GM23338 (cell line): ENCODE results near the gene SERPINA1. TPM values are rescaled to one million over a fixed set of nuclear protein-coding genes. Genes with fewer than 3 reads are reported as not detected.
A peak's percentile ranks its signal among the peaks of the same experiment; 100 is the strongest.

ENCODE experiments used
- ATAC-seq: fragments of 200-7000 bp; cut with Tn5 transposase; 3 replicates; pipeline ENCODE4 v1.9.1; 2020
- DNase-seq: peaks from one replicate; pipeline ENCODE4 v3.0.0-alpha.2; 2015; ENCODE audit warnings: low spot score
- H2AFZ ChIP-seq: fragments of 200-600 bp; sonication (generic); 2 replicates; pipeline ENCODE4 v1.8.0; 2016; ENCODE audit warnings: antibody characterized with exemption, mild to moderate bottlenecking, moderate library complexity
- H3F3A ChIP-seq: fragments of 200-600 bp; sonication (generic); replicated peaks from 2 replicates; pipeline ENCODE4 v1.8.0; 2017; ENCODE audit warnings: antibody characterized with exemption, mixed run types, low read depth
- H3K27ac ChIP-seq: fragments of 200-600 bp; sonication (generic); 2 replicates; pipeline ENCODE4 v1.6.1; 2016; ENCODE audit warnings: low read depth
- H3K27me3 ChIP-seq: fragments of 200-600 bp; sonication (generic); 2 replicates; pipeline ENCODE4 v1.8.0; 2016; ENCODE audit warnings: mild to moderate bottlenecking, mixed run types, moderate library complexity; ENCODE audit not compliant: insufficient read depth
- H3K36me3 ChIP-seq: fragments of 200-600 bp; sonication (generic); 2 replicates; pipeline ENCODE4 v1.8.0; 2016; ENCODE audit warnings: mild to moderate bottlenecking; ENCODE audit not compliant: insufficient read depth
- H3K4me1 ChIP-seq: fragments of 200-600 bp; sonication (generic); 2 replicates; pipeline ENCODE4 v1.8.0; 2016; ENCODE audit warnings: mild to moderate bottlenecking, moderate library complexity; ENCODE audit not compliant: insufficient read depth
- H3K4me2 ChIP-seq: fragments of 200-600 bp; sonication (generic); 2 replicates; pipeline ENCODE4 v1.7.1; 2017; ENCODE audit warnings: mixed run types
- H3K4me3 ChIP-seq: fragments of 200-600 bp; sonication (generic); 2 replicates; pipeline ENCODE4 v1.6.1; 2016; ENCODE audit warnings: mixed run types
- H3K79me2 ChIP-seq: fragments of 200-600 bp; sonication (generic); replicated peaks from 2 replicates; pipeline ENCODE4 v1.8.0; 2017; ENCODE audit warnings: mild to moderate bottlenecking; ENCODE audit not compliant: insufficient read depth
- H3K9me2 ChIP-seq: fragments of 200-600 bp; sonication (generic); 2 replicates; pipeline ENCODE4 v1.8.0; 2017; ENCODE audit not compliant: insufficient read depth
- H4K20me1 ChIP-seq: fragments of 200-600 bp; sonication (generic); replicated peaks from 2 replicates; pipeline ENCODE4 v1.8.0; 2017; ENCODE audit warnings: mild to moderate bottlenecking; ENCODE audit not compliant: insufficient read depth
- H3K27ac Mint-ChIP-seq: 2 replicates; pipeline ENCODE4 v1.8.0; 2020; ENCODE audit warnings: inconsistent platforms, mild to moderate bottlenecking, moderate library complexity, mixed read lengths
- H3K27me3 Mint-ChIP-seq: 3 replicates; pipeline ENCODE4 v1.8.0; 2022; ENCODE audit warnings: low read depth, mild to moderate bottlenecking, moderate library complexity, mixed read lengths, inconsistent platforms; ENCODE audit not compliant: insufficient read depth, poor library complexity
- H3K36me3 Mint-ChIP-seq: 3 replicates; pipeline ENCODE4 v1.8.0; 2021; ENCODE audit warnings: low read depth, mild to moderate bottlenecking, inconsistent platforms, moderate library complexity, mixed read lengths
- H3K4me1 Mint-ChIP-seq: 3 replicates; pipeline ENCODE4 v1.8.0; 2020; ENCODE audit warnings: mild to moderate bottlenecking, inconsistent platforms, mixed read lengths
- H3K4me3 Mint-ChIP-seq: 3 replicates; pipeline ENCODE4 v1.8.0; 2021; ENCODE audit warnings: moderate library complexity, mild to moderate bottlenecking, inconsistent platforms, mixed read lengths
- H3K9me3 Mint-ChIP-seq: 3 replicates; pipeline ENCODE4 v1.8.0; 2020; ENCODE audit warnings: moderate library complexity, mild to moderate bottlenecking, inconsistent platforms, mixed read lengths
- CREB1 ChIP-seq: fragments of 250-450 bp; sonication (Bioruptor Pico); IDR thresholded peaks from 2 replicates; pipeline ENCODE4 v1.5.0; 2020; ENCODE audit warnings: low read depth, mild to moderate bottlenecking, moderate library complexity
- EZH2 ChIP-seq: fragments of 200-600 bp; sonication (generic); IDR thresholded peaks from one replicate; pipeline ENCODE4 v1.8.0; 2017; ENCODE audit warnings: antibody characterized with exemption, mild to moderate bottlenecking, low read depth; ENCODE audit not compliant: unreplicated experiment
- EZH2phosphoT487 ChIP-seq: fragments of 200-600 bp; sonication (generic); IDR thresholded peaks from one replicate; pipeline ENCODE4 v1.8.1; 2018; ENCODE audit warnings: antibody characterized with exemption; ENCODE audit not compliant: unreplicated experiment
- JUNB ChIP-seq: IDR thresholded peaks from one replicate; pipeline ENCODE4 v1.6.1; 2016; ENCODE audit warnings: antibody characterized with exemption; ENCODE audit not compliant: unreplicated experiment
- NANOG ChIP-seq: IDR thresholded peaks from 2 replicates; pipeline ENCODE4 v1.6.1; 2016; ENCODE audit warnings: antibody characterized with exemption, borderline replicate concordance
- POLR2AphosphoS5 ChIP-seq: IDR thresholded peaks from 2 replicates; pipeline ENCODE4 v1.6.1; 2016; ENCODE audit warnings: antibody characterized with exemption, low read depth
- STAT1 ChIP-seq: IDR thresholded peaks from one replicate; pipeline ENCODE4 v1.6.1; 2016; ENCODE audit warnings: antibody characterized with exemption; ENCODE audit not compliant: unreplicated experiment
- ZNF114 ChIP-seq: fragments of 250-450 bp; sonication (Bioruptor Pico); IDR thresholded peaks from 2 replicates; pipeline ENCODE4 v1.5.0; 2020; ENCODE audit warnings: mild to moderate bottlenecking, moderate library complexity
- ZNF331 ChIP-seq: fragments of 250-450 bp; sonication (Bioruptor Pico); IDR thresholded peaks from 2 replicates; pipeline ENCODE4 v1.5.0; 2020; ENCODE audit warnings: low read depth, mild to moderate bottlenecking, moderate library complexity
- polyA plus RNA-seq: library from polyadenylated mRNA; unstranded; fragments of >200 nt; fragmentation: Nextera tagmentation; extraction: Ambion mirVana; gene quantifications from 2 replicates; pipeline ENCODE4 v1.2.1, GENCODE V29; 2016
- total RNA-seq: library from RNA; depleted of rRNA; stranded (reverse); fragments of >200 nt; shearing (Covaris generic); gene quantifications from 2 replicates; pipeline ENCODE4 v1.2.3, GENCODE V29; 2014
- TF ChIP-seq, protein P1 (sequence below): IDR thresholded peaks from one replicate; pipeline ENCODE4 v1.6.1; 2018; ENCODE audit warnings: antibody characterized with exemption; ENCODE audit not compliant: unreplicated experiment
- TF ChIP-seq, protein P2 (sequence below): fragments of 250-450 bp; sonication (Bioruptor Pico); IDR thresholded peaks from 2 replicates; pipeline ENCODE4 v1.5.0; 2020; ENCODE audit warnings: mild to moderate bottlenecking, moderate library complexity
- TF ChIP-seq, protein P3 (sequence below): IDR thresholded peaks from 2 replicates; pipeline ENCODE4 v1.6.1; 2016; ENCODE audit warnings: antibody characterized with exemption
- TF ChIP-seq, protein P4 (sequence below), 2 experiments: fragments of 200-600 bp in 1 of 2; sonication (generic) in 1 of 2; conservative IDR thresholded peaks; 2 replicates each; pipeline versions ENCODE4 v1.5.1 to v1.6.1; 2016 to 2017; ENCODE audit warnings: antibody characterized with exemption in 2 of 2, low read depth in 2 of 2, mild to moderate bottlenecking in 2 of 2, moderate library complexity in 1 of 2

Gene SERPINA1
- total and polyA plus RNA-seq, 2 experiments from 2014 or later, result not detected

GRCh38 chr14:94408546-94409095, 20.2 kb upstream of the SERPINA1 start:
- H3K36me3 Mint-ChIP-seq, result peaks cover 15% of the 10 kb centered on the region; the same call in 2 of the 3 replicates

More at GRCh38 chr14:94408546-94409095, 20.2 kb upstream of the SERPINA1 start:
- Histone ChIP-seq H3F3A (no peaks in the 10 kb centered on the region), H4K20me1 (no peaks in the 10 kb centered on the region), H3K9me2 (no peaks in the 10 kb centered on the region; the same call in 1 of the 2 replicates), H2AFZ (peak overlapping the region; percentile 1; the same call in 1 of the 2 replicates), H3K79me2 (no peaks in the 10 kb centered on the region), H3K27ac (no peak overlapping the region), H3K4me2 (no peak overlapping the region), H3K36me3 (peaks cover 7% of the 10 kb centered on the region; the same call in 1 of the 2 replicates), H3K4me3 (no peak overlapping the region), H3K4me1 (peaks cover 13% of the 10 kb centered on the region; the same call in 1 of the 2 replicates), H3K27me3 (no peaks in the 10 kb centered on the region)
- Mint-ChIP-seq H3K9me3 (peaks cover 12% of the 10 kb centered on the region), H3K4me3 (no peak overlapping the region), H3K27ac (no peak overlapping the region; the same call in none of the 2 replicates), H3K4me1 (peaks cover 16% of the 10 kb centered on the region; the same call in 2 of the 3 replicates), H3K27me3 (peaks cover 4% of the 10 kb centered on the region)
- DNase-seq (no peak), ATAC-seq (no peak)
- TF ChIP-seq EZH2phosphoT487 (no peak), JUNB (no peak), EZH2 (no peak), CREB1 (CRISPR knock-in tag) (no peak), POLR2AphosphoS5 (no peak), ZNF114 (no peak), STAT1 (no peak), ZNF331 (no peak), NANOG (no peak)
- TF ChIP-seq, protein P1, sequence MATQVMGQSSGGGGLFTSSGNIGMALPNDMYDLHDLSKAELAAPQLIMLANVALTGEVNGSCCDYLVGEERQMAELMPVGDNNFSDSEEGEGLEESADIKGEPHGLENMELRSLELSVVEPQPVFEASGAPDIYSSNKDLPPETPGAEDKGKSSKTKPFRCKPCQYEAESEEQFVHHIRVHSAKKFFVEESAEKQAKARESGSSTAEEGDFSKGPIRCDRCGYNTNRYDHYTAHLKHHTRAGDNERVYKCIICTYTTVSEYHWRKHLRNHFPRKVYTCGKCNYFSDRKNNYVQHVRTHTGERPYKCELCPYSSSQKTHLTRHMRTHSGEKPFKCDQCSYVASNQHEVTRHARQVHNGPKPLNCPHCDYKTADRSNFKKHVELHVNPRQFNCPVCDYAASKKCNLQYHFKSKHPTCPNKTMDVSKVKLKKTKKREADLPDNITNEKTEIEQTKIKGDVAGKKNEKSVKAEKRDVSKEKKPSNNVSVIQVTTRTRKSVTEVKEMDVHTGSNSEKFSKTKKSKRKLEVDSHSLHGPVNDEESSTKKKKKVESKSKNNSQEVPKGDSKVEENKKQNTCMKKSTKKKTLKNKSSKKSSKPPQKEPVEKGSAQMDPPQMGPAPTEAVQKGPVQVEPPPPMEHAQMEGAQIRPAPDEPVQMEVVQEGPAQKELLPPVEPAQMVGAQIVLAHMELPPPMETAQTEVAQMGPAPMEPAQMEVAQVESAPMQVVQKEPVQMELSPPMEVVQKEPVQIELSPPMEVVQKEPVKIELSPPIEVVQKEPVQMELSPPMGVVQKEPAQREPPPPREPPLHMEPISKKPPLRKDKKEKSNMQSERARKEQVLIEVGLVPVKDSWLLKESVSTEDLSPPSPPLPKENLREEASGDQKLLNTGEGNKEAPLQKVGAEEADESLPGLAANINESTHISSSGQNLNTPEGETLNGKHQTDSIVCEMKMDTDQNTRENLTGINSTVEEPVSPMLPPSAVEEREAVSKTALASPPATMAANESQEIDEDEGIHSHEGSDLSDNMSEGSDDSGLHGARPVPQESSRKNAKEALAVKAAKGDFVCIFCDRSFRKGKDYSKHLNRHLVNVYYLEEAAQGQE, result no peak
- TF ChIP-seq, protein P2, sequence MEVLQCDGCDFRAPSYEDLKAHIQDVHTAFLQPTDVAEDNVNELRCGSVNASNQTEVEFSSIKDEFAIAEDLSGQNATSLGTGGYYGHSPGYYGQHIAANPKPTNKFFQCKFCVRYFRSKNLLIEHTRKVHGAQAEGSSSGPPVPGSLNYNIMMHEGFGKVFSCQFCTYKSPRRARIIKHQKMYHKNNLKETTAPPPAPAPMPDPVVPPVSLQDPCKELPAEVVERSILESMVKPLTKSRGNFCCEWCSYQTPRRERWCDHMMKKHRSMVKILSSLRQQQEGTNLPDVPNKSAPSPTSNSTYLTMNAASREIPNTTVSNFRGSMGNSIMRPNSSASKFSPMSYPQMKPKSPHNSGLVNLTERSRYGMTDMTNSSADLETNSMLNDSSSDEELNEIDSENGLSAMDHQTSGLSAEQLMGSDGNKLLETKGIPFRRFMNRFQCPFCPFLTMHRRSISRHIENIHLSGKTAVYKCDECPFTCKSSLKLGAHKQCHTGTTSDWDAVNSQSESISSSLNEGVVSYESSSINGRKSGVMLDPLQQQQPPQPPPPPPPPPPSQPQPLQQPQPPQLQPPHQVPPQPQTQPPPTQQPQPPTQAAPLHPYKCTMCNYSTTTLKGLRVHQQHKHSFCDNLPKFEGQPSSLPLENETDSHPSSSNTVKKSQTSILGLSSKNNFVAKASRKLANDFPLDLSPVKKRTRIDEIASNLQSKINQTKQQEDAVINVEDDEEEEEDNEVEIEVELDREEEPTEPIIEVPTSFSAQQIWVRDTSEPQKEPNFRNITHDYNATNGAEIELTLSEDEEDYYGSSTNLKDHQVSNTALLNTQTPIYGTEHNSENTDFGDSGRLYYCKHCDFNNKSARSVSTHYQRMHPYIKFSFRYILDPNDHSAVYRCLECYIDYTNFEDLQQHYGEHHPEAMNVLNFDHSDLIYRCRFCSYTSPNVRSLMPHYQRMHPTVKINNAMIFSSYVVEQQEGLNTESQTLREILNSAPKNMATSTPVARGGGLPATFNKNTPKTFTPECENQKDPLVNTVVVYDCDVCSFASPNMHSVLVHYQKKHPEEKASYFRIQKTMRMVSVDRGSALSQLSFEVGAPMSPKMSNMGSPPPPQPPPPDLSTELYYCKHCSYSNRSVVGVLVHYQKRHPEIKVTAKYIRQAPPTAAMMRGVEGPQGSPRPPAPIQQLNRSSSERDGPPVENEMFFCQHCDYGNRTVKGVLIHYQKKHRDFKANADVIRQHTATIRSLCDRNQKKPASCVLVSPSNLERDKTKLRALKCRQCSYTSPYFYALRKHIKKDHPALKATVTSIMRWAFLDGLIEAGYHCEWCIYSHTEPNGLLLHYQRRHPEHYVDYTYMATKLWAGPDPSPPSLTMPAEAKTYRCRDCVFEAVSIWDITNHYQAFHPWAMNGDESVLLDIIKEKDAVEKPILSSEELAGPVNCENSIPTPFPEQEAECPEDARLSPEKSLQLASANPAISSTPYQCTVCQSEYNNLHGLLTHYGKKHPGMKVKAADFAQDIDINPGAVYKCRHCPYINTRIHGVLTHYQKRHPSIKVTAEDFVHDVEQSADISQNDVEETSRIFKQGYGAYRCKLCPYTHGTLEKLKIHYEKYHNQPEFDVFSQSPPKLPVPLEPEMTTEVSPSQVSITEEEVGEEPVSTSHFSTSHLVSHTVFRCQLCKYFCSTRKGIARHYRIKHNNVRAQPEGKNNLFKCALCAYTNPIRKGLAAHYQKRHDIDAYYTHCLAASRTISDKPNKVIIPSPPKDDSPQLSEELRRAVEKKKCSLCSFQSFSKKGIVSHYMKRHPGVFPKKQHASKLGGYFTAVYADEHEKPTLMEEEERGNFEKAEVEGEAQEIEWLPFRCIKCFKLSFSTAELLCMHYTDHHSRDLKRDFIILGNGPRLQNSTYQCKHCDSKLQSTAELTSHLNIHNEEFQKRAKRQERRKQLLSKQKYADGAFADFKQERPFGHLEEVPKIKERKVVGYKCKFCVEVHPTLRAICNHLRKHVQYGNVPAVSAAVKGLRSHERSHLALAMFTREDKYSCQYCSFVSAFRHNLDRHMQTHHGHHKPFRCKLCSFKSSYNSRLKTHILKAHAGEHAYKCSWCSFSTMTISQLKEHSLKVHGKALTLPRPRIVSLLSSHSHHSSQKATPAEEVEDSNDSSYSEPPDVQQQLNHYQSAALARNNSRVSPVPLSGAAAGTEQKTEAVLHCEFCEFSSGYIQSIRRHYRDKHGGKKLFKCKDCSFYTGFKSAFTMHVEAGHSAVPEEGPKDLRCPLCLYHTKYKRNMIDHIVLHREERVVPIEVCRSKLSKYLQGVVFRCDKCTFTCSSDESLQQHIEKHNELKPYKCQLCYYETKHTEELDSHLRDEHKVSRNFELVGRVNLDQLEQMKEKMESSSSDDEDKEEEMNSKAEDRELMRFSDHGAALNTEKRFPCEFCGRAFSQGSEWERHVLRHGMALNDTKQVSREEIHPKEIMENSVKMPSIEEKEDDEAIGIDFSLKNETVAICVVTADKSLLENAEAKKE (CRISPR knock-in tag), result no peak
- TF ChIP-seq, protein P3, sequence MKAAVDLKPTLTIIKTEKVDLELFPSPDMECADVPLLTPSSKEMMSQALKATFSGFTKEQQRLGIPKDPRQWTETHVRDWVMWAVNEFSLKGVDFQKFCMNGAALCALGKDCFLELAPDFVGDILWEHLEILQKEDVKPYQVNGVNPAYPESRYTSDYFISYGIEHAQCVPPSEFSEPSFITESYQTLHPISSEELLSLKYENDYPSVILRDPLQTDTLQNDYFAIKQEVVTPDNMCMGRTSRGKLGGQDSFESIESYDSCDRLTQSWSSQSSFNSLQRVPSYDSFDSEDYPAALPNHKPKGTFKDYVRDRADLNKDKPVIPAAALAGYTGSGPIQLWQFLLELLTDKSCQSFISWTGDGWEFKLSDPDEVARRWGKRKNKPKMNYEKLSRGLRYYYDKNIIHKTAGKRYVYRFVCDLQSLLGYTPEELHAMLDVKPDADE, result no peak
- TF ChIP-seq, protein P4, sequence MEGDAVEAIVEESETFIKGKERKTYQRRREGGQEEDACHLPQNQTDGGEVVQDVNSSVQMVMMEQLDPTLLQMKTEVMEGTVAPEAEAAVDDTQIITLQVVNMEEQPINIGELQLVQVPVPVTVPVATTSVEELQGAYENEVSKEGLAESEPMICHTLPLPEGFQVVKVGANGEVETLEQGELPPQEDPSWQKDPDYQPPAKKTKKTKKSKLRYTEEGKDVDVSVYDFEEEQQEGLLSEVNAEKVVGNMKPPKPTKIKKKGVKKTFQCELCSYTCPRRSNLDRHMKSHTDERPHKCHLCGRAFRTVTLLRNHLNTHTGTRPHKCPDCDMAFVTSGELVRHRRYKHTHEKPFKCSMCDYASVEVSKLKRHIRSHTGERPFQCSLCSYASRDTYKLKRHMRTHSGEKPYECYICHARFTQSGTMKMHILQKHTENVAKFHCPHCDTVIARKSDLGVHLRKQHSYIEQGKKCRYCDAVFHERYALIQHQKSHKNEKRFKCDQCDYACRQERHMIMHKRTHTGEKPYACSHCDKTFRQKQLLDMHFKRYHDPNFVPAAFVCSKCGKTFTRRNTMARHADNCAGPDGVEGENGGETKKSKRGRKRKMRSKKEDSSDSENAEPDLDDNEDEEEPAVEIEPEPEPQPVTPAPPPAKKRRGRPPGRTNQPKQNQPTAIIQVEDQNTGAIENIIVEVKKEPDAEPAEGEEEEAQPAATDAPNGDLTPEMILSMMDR (conservative IDR thresholded peaks at IDR 0.05; ENCODE audit: low read depth in 2 of 2), result no peak
